Renal pelvis (tissue), 4 donors: ENCODE data around the gene SMIM12. TPM values are rescaled to one million over a fixed set of nuclear protein-coding genes. Genes with fewer than 3 reads are reported as not detected.
"Not testable (repeated sequence)": the region's sequence is repeated elsewhere in the genome, so short reads cannot be mapped to it uniquely, and the experiment has no call there.

Experiments
- DNase-seq: peaks from one replicate; pipeline ENCODE4 v3.0.0-alpha.2; 2013
- polyA plus RNA-seq, 3 donors: library from polyadenylated mRNA; unstranded; fragments of 120-200 nt; gene quantifications; one replicate each; pipeline ENCODE4 v1.2.1, GENCODE V29; 2013; ENCODE audit not compliant: insufficient read length in 3 of 3

The SMIM12 gene
- polyA plus RNA-seq, 3 donors, result 32.0 to 37.6 (median 33.9) TPM

DNA sequence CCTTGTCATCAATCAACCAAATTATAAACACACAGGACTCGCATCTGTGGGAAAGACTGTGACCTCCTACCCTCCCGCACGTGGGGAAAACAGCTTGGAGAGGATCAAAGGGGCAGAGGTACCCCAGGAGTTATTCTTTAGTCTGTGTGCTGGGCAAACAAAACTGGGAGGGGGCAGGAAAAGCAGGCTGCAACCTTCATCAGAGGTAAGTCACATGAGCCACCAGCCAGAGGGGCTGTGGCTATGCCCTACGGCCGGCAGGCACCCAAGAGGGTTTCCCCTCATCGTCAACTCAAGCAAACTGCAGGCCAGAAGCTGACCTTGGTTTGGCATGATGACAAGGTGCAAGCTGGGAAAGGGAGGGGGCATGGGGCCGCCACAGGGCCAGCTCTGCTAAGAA is 12.5 kb downstream of the SMIM12 start:
- DNase-seq, result no peak

DNA sequence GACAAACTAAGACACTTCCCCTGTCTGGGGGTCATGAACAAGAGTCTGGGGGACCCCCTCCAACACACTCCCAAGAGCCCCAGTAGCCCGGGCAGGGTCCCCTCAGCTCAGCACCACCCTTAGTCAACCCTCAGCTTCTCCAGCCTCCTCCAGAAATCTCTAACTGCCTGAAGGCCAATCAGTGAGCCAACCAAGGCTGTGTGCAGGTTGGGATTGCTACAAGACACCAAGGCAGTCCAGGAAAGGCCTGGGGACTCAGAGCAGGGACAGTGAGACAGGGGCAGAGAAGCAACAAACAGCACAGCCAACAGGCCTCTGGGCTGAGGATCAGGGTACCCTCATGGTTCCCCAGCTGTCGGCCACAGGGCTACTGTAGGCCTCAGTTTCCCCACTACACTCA is 13.3 kb downstream of the SMIM12 start:
- no peak for DNase-seq

DNA sequence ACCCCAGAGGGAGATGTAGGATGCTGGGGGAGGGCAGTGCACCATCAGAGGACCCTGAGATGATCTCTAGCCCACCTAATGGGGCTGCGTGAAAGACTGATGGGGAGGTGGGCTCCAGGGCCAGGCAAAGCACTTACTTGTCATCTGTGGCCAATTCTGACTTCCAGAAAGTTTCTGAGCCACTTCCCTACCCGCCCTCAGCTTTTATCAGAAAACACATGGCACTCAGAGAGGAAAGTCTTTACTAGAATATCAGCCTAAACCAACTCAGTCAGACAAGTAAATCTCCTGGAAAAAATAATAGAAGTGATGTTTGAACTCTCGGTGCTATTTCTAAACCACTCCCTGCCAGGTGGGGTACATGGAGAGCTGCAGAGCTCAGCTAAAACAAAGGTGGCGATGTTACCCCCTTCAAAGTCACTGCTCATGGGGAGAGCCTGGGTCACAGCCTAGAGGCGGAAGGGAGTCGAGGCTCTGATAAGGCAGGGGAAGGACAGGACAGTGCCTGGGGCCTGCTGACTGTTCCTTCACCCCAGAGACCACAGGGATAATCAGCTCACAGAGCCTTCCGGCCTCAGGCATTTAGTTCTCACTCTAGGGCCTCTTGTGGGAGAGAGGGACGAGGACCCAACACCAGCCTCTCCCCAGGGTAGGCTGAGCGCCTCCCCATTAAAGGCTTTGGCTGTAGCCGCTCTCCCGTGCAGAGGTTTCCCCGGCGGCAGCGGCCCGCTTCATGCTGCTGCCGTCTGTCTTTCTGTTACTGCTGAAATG is 14.2 kb downstream of the SMIM12 start:
- no peak for DNase-seq

DNA sequence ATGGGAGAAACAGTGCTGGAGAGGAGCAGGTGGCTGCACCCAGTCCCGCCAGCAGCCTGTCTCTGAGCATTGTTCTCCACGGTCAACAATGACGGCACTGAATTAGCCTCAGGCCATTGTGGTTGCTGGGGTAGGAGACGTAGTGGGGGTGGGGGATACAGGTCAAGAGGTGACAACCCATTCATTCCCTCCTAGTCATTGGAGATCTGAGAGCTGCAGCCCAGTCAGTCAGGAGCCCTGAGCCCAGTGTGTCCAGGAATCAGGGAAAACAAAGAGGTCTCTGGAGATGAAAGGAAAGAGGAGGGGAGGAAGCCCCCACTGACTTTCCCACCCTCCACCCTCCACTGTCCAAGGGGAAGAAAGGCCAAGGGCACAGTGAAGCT is 15.3 kb downstream of the SMIM12 start:
- no peak for DNase-seq

DNA sequence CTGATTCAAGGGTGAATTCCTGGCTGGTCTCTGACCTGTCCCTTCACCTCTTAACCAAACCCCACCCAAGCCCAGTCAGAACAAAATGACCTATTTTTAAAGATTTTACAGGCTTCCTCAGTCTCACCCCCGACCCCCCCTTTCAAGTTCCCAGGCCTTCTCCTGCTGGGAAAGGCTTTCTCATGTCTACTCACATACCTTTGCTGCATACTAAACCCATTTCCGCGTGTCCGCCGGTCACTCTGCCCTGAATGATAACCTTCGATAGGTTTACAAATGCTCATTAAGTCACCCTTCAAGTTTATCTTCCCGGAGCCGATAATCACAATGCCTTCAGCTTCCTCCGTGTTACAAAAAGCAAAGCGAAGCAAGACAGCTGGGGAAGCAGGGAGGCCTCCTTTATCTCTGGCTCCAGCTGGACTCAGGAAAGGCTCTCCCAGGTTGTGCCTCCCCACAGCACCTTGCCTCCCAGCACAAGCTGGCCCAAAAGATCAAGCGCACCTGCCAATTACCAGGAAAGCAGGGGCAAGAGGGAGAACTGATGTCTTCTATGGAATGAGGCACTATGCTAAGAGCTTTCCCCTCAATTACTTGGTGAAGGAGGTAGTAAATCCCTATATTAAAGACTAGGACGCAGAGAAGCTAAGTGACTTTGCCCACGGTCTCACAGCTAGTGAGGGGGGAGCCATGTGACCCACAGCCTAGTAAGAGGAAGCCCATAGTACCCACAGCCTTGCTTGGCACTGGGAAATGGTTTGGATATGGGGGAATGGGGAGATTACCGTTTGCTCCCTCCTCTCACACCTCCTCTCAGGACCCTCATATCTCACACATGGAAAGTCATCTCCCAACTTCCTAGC is 15.9 kb downstream of the SMIM12 start:
- no peak for DNase-seq

DNA sequence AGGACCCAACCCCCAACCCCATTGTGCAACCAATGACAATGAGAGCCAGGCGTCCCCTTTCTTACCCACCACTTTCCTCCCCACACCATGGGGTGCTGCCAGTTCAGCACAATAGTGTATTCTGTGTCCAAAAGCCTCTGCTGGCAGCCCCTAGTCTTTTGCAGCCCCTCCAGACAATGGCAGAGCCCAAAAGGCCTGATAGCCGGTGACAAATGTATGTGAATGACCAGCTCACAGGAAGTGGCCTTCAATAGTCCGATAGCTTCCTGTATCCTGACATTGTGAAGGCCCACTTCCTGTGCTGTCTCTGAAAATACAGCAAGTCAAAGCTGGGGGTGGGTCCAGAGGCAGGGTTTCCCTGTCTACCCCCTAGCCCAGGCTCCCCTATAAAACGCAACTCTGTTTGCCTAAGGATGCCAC is 16.6 kb downstream of the SMIM12 start:
- no peak for DNase-seq

DNA sequence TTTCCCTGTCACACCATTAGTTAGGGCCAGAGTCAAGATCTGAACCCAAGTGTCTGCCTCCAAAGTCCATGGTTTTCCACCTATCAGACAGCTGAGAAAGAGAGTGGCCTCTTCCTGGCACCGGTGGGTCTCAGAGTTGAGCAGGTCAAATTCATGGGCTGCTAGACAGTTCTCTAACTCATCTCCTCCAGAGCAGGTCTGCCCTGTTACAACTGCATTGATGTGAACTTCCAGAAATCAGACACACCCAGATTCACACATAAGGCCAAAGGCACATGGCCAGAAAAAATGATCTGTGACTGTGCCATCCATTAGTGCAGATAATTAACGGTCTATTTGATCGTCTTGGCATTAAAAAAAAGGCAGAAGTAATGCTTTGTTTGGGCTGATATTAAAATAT is 17.5 kb downstream of the SMIM12 start:
- DNase-seq, result no peak

DNA sequence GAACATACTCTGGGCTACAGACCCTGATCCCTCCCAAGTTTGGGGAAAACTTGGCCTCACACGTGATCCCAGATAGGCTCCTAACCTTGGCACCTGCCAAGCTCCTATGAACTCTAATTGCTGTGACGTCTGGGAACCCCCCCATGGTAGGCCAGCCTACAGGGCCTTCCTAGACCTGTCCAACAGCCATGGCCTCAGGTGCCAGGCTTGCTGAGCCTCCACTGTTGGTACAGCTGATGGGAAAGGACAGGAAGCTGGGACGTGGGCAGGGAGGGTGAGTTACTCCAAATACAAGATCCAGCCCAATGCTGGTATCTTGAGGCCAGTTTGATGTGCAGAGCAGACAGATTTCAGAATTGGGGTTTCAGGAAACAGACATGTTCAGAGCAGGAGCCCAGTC is 19.1 kb downstream of the SMIM12 start:
- DNase-seq, result no peak

DNA sequence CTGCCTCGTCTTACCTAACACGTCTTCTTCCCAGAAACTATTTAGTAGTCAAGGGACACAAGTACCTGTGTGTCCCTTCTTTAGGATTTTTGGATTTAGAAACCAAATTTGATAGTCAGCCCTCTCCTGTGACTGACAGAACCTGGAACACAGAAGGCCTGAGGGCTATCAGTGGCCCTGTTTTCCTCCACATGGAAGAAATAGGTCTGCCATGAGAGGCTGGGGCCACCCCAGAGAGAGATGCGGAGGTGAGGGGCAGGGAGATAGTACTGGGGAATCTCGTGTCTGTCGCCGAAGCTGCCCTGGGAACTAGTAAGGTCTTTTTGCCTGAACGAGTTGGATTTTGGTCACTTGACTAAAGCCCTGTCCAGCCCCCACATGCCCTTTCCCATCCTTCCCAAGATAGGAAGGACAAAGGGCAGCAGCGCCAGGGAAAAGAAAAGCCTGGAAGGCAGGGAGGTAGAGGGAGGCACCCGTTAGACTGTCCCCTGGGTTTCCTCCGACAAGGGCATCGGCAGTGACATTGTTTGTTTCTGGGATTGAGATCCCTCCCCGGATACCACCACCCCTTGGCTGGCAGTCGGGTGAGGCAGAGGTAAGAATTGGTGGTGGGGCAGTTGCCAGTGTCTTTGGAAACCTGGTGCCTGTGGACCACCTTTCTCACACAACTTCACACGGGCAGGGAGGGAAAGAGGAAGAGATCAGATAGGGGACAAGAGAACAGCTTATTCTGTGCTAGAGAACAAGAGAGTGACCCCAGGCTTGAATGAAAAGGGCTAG is 19.8 kb downstream of the SMIM12 start:
- DNase-seq, result no peak

DNA sequence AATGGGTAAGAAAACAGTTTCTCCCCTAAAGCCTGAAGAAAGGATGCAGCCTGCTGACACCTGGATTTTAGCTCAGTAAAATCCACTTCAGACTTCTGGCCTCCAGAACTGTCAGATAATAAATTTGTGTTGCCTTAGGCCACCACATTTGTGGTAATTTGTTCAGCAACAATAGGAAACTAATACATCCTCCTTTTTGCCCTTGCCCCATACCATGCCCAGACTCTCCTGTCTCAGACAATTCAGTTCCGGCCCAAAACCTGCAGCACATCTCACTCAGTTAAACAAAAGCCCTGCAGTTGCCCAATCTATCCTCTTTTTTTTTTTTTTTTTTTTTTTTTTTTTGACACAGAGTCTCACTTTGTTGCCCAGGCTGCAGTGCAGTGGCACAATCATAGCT is 25.8 kb downstream of the SMIM12 start:
- no peak for DNase-seq

DNA sequence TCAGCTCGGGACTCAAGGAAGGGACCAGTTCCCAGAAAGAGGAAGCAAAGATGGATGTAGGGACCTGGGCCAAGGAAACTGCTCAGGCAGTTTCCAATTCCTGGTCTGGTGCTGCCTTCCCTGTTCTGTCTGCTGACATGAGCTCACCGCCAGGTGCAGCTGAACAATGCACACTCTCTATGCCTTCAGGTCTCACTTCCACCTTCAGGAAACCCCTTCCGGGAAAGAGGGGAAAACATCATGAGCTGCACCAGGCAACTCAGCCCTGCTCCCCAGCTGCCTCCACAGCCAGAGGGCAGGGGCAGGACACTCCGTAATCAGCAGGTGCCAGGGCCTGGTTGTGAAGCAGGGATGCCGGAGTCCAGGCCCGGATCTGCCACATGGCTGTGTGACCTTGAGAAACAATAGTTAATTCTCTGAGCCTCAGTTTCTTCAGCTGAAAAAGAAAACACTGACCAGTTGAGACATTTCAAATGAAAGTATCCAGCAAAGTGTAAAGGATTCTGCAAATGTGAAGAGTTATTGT is 27.8 kb downstream of the SMIM12 start:
- no peak for DNase-seq

DNA sequence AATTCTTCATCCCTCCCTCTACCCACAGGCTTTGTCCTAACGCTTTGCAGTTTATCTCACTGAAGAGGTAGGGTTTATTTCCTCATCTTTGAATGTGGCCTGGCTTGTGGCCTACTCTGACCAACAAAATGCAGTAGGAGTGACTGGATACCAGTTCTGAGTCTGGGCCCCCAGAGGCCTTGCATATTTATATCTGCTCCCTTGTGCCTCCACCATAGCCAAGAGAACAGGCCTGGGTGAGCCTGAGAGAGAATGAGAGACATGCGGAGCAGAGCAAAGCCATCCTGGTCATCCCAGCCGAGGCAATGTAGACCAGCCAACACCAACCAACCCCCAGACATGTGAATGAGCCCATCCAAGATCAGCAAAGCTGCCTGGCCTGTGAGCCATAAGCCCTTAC is 30.3 kb downstream of the SMIM12 start:
- no peak for DNase-seq

DNA sequence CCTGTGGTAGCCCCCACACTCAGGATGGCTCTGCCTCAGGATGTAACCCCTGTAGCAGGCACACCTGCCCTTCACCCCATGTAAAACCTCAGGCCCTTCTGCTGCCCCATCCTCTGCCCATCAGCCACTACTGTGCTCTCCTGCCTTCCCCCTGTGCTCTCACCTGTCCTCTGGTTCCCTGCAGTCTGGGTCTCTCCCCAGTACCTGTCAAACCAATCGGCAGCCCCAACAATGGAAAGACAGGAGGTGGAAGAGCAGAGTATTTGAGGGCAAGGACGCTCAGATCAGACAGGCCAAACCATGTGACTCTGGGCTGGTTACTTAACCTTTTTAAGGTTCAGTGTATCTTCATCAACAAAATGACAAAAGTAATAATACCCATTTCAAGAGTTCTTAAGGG is 30.9 kb downstream of the SMIM12 start:
- no peak for DNase-seq

DNA sequence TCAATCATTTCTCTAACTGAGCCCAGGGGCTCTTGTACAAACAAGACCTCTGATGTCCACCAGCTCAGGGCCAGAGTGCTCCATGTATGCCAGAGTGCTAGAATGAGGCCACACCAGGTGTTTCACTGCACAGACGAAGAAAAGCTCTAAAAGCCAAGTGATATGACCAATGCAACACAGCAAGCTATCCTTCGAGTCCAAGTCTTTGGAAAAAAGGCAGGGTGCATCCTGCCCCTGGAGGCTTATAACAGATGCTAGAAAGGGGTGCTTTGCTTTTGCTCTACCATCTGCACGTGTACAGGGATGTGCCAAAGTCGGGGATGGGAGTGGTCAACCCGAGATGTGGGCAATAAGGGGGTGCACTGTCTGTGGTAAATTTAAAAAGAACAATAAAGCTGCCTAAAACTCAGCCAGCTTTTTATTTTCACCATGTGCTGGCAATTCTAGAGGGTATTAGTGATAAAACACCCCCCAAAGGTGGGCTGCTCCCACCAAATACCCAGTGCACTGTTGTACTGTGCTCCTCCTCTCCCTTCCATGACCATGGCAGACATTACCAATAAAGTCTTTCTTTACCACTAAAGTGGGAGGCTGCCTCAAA is 32.1 kb downstream of the SMIM12 start:
- DNase-seq, result no peak

DNA sequence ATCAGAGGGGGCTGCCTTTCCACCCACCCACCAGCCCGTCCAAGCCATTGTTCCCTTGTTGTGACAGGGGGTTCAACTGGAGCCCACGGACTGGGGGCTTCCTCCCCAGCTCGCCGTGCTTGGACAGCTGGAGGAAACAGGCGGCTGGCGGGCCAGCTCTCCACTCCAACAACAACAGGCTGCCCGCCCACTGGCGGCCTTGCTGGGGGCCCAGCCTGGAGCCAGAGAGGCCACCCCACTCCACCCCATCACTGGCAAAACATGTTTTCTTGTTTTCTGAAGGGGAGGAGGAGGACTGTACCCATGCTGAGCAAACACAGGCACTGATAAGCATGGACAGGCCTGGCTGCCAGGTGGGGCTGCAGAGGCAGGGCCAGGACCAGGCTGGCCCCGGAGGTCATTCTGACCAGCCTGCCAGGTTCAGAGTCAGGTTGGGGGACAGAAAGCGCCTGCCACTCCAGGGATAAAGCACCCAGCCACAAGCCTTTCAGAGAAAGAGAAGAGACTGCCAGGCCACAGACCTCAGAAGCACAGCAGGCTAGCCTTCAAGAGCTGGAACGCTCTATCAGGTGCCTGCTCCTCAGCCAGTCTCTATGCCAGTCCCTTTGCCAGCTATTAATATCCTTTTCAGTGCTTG is 34.0 kb downstream of the SMIM12 start:
- DNase-seq, result no peak

DNA sequence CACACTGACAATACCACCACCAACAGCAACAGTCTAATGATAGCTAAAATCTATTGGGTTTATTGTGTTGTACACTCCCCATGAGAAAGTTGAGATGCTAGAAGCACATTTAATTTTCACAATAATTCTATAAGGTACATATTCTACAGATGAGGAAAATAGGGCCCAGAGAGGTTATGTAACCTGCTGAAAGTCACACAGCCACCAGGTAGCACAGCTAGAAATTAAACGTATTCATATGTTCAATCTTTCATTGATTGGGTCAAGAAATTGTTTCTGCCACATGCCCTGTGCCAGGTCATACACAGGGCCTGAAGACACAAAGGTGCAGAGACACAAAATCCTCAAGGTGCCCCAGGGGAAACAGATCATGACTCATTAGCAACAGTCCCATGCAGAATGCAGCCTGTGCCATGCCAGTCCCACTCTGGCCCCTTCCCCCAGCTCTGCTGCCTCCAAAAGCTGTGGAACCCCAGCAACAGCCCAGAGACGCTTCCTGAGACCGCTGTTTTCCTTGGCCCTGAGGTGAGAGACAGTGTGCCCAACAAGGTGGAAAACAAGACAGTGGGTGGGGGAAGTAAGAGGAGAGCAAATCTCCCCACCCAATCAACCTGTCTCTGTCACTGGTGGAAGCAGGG is 34.6 kb downstream of the SMIM12 start:
- no peak for DNase-seq

DNA sequence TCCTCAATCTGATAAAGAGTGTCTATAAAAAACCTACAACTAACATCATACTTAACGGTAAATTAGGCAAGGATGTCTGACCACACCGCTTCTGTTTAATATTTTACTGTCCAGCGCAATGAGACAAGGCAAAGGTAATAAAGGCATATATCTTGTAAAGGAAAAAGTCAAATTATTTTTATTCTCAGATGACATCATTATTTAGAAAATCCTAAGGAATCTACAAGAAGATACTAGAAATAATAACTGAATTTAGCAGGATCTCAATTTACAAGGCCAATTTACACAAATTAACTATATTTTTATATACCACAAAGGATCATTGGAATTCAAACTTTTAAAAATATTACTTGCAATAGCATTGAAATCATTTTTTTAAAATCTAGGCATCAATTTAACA is 37.3 kb downstream of the SMIM12 start:
- no peak for DNase-seq

DNA sequence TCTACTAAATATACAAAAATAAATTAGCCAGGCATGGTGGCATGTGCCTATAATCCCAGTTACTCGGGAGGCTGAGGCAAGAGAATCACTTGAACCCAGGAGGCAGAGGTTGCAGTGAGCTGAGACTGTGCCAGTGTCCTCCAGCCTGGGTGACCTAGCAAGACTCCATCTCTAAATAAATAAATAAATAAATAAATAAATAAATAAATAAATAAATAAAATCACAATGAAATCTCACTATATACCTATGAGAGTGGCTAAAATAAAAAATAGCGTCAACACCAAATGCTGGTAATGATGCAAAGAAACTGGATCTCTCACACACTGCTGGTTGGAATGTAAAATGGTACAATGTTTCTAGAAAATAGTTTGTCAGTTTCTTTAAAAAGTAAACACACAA is 40.7 kb downstream of the SMIM12 start:
- not testable (repeated sequence) for DNase-seq

DNA sequence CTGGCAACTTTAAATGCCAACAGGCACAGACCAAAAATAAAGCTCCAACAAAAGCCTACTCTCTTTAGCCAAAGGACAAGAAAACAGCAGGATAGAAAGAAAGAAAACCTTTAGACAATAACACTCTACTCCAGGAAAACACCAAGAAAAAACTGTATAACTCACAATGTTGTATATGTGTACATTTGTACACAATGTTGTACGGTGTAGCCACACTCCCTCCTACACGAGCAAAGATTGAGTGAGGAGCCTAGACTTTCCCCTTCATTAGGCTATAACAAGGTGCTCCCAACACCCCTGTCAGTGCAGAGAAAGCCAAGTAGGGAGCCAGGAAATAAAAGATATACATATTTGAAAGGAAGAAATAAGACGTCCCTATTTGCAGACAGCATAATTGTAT is 42.8 kb downstream of the SMIM12 start:
- no peak for DNase-seq

DNA sequence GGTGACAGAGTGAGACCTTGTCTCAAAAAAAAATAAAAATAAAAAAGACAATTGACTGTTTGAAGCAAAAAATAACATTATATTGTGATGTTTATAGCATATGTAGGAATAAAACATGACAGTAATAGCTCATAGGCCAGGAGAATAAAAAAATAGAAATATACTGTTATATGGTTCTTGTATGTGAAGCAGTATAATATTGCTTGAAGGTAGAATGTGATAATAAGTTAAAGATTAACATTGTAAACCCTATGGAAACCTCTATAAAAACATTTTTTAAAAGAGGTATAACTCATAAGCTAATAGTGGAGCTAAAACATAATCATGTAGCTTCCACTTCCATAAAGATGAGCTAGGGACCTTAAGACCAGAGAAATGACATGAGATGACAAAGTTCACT is 43.2 kb downstream of the SMIM12 start:
- no peak for DNase-seq

DNA sequence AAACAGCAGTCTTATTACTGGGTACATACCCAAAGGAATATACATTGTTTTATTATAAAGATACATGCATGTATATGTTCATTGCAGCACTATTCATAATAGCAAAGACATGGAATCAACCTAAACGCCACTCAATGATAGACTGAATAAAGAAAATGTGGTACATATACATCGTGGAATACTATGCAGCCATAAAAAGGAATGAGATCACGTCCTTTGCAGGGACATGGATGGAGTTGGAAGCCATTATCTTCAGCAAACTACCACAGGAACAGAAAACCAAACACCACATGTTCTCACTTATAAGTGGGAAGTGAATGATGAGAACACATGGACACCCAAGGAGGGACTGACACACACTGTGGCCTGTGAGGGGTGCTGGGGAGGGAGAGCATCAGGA is 48.8 kb downstream of the SMIM12 start:
- not testable (repeated sequence) for DNase-seq
